B cell (primary cell): ENCODE measurements around the gene MMP11. TPM values are rescaled to one million over a fixed set of nuclear protein-coding genes. Genes with fewer than 3 reads are reported as not detected.
A peak's percentile ranks its signal among the peaks of the same experiment; 100 is the strongest.

Experiments
- ATAC-seq: fragments of 200-7000 bp; cut with Tn5 transposase; one replicate; pipeline ENCODE4 v1.10.0; 2021; ENCODE audit warnings: low read depth, mild to moderate bottlenecking, moderate number of reproducible peaks, moderate library complexity
- CTCF ChIA-PET: fragments of 350-600 bp; sonication (Branson Sonifier 250); formaldehyde crosslinking; loops from one replicate; lab custom pipeline; 2021; ENCODE audit warnings: antibody characterized with exemption, inconsistent platforms; lab: Charles Lee
- POLR2A ChIA-PET: fragments of 350-600 bp; sonication (Branson Sonifier 250); formaldehyde crosslinking; loops from one replicate; lab custom pipeline; 2021; ENCODE audit warnings: antibody characterized with exemption; lab: Charles Lee
- DNase-seq: peaks from one replicate; pipeline ENCODE4 v3.0.0; 2013
- H2AFZ ChIP-seq: 2 replicates; pipeline ENCODE4 v1.6.1; 2012; ENCODE audit warnings: mild to moderate bottlenecking, low read depth, low read length; ENCODE audit not compliant: insufficient read depth, poor library complexity, severe bottlenecking
- H3K27ac ChIP-seq, 2 donors: 1 replicate in 1 of 2; 2 replicates in 1 of 2; pipeline ENCODE4 v1.5.1; 2012 to 2013; ENCODE audit warnings: low read length in 2 of 2, mild to moderate bottlenecking in 2 of 2, moderate library complexity in 1 of 2
- H3K27me3 ChIP-seq, 4 experiments: fragments of 200-600 bp in 1 of 4; sonication (generic) in 1 of 4; replicated peaks in 1 of 4; 1 replicate in 2 of 4; 2 replicates in 2 of 4; pipeline versions ENCODE4 v1.6.1 to v1.7.0; 2013 to 2016; ENCODE audit warnings: low read length in 3 of 4, mild to moderate bottlenecking in 2 of 4, mixed read lengths in 1 of 4, moderate library complexity in 1 of 4; ENCODE audit not compliant: insufficient read depth in 4 of 4, control insufficient read depth in 3 of 4; ENCODE audit errors: control extremely low read depth in 1 of 4
- H3K36me3 ChIP-seq, 2 experiments: replicated peaks in 1 of 2; 1 replicate in 1 of 2; 2 replicates in 1 of 2; pipeline versions ENCODE4 v1.6.1 to v1.7.1; 2013; ENCODE audit warnings: low read length in 1 of 2; ENCODE audit not compliant: insufficient read depth in 2 of 2, control insufficient read depth in 1 of 2; ENCODE audit errors: control extremely low read depth in 1 of 2, extremely low read depth in 1 of 2
- H3K4me1 ChIP-seq, 2 donors: fragments of 200-600 bp in 1 of 2; sonication (generic) in 1 of 2; 1 replicate in 1 of 2; 2 replicates in 1 of 2; pipeline versions ENCODE4 v1.5.1 to v1.6.1; 2013 to 2017; ENCODE audit warnings: low read length in 2 of 2; ENCODE audit not compliant: control insufficient read depth in 2 of 2, insufficient read depth in 2 of 2
- H3K4me2 ChIP-seq: replicated peaks from 2 replicates; pipeline ENCODE3; 2012; ENCODE audit warnings: mild to moderate bottlenecking, low read depth, low read length; ENCODE audit not compliant: poor library complexity, severe bottlenecking
- H3K4me3 ChIP-seq, 5 experiments: fragments of 200-600 bp in 1 of 5; sonication (generic) in 1 of 5; 1 replicate in 3 of 5; 2 replicates in 2 of 5; pipeline versions ENCODE4 v1.5.1 to v1.7.0; 2011 to 2016; ENCODE audit warnings: low read length in 4 of 5, mild to moderate bottlenecking in 4 of 5, low read depth in 2 of 5, control low read depth in 1 of 5, moderate library complexity in 1 of 5; ENCODE audit not compliant: insufficient read depth in 1 of 5; ENCODE audit errors: control extremely low read depth in 1 of 5, extremely low read depth in 1 of 5
- H3K79me2 ChIP-seq: fragments of 200-600 bp; sonication (generic); one replicate; pipeline ENCODE4 v1.6.0; 2016; ENCODE audit warnings: low read length; ENCODE audit not compliant: control insufficient read depth, insufficient read depth
- H3K9ac ChIP-seq: fragments of 200-600 bp; sonication (generic); 2 replicates; pipeline ENCODE4 v1.6.1; 2017; ENCODE audit warnings: mild to moderate bottlenecking, low read length, moderate library complexity
- H3K9me3 ChIP-seq, 3 donors: one replicate each; pipeline versions ENCODE4 v1.6.1 to v1.7.1; 2013; ENCODE audit warnings: low read length in 2 of 3; ENCODE audit not compliant: control insufficient read depth in 2 of 3, insufficient read depth in 1 of 3; ENCODE audit errors: control extremely low read depth in 1 of 3
- H4K20me1 ChIP-seq: 2 replicates; pipeline ENCODE4 v1.6.0; 2012; ENCODE audit warnings: mild to moderate bottlenecking, low read length; ENCODE audit not compliant: insufficient read depth, control insufficient read depth, poor library complexity, severe bottlenecking
- H3K27ac Mint-ChIP-seq: one replicate; pipeline ENCODE4 v1.8.0; 2021; ENCODE audit warnings: mixed read lengths
- H3K27me3 Mint-ChIP-seq: one replicate; pipeline ENCODE4 v1.8.0; 2021; ENCODE audit warnings: mixed read lengths
- H3K4me1 Mint-ChIP-seq: one replicate; pipeline ENCODE4 v1.8.0; 2021; ENCODE audit warnings: mixed read lengths
- H3K4me3 Mint-ChIP-seq: one replicate; pipeline ENCODE4 v1.8.0; 2021; ENCODE audit warnings: mixed read lengths
- H3K9me3 Mint-ChIP-seq: one replicate; pipeline ENCODE4 v1.8.0; 2022; ENCODE audit warnings: mixed read lengths; ENCODE audit not compliant: insufficient read depth
- EZH2 ChIP-seq: IDR thresholded peaks from 2 replicates; pipeline ENCODE4 v1.6.1; 2012; ENCODE audit warnings: borderline replicate concordance, low read depth, mild to moderate bottlenecking, moderate library complexity, low read length; ENCODE audit not compliant: insufficient read depth, poor library complexity, severe bottlenecking
- WGBS: methylation state at CpG from one replicate; pipeline ENCODE4 v1.1.5; 2013; ENCODE audit warnings: missing lambda C conversion rate; ENCODE audit not compliant: insufficient coverage; 5-methylcytosine and 5-hydroxymethylcytosine counted together
- intact Hi-C: fragments of 100-400 bp; cut with micrococcal nuclease; formaldehyde crosslinking; loops from one replicate; pipeline ENCODE4 v1.10.0; 2022
- polyA plus RNA-seq: library from polyadenylated mRNA; depleted of rRNA; stranded (reverse); fragments of >200 nt; gene quantifications from 2 replicates; pipeline ENCODE4 v1.2.3, GENCODE V29; 2012
- total RNA-seq, 2 donors: library from RNA; stranded (reverse); fragments of 120-200 nt in 1 of 2; gene quantifications; 1 replicate in 1 of 2; 2 replicates in 1 of 2; pipeline versions ENCODE4 v1.2.3 to v1.2.4, GENCODE V29; 2013 to 2022
- TF ChIP-seq, protein P1 (sequence below): fragments of 200-600 bp; IDR thresholded peaks from one replicate; pipeline ENCODE4 v1.8.0; 2022; ENCODE audit warnings: antibody characterized with exemption, mild to moderate bottlenecking

The MMP11 gene
- total and polyA plus RNA-seq, 2 donors (not counting 1 experiment from before 2014, with no cell fraction given), result 11.6 to 19.0 TPM

GRCh38 chr22:23790819-23791737, 18.4 kb downstream of the MMP11 start:
- Histone ChIP-seq H3K9ac (no peak overlapping the region), H3K27ac (no peak overlapping the region), H3K79me2 (peaks cover 70% of the 10 kb centered on the region), H2AFZ (no peak overlapping the region), H3K36me3 (peaks cover 0 to 39% of the 10 kb centered on the region in 2 experiments), H3K4me1 (peaks cover 36 to 45% of the 10 kb centered on the region in 2 donors), H3K27me3 (no peaks in the 10 kb centered on the region), H4K20me1 (peaks cover 59% of the 10 kb centered on the region), H3K4me2 (no peak overlapping the region), H3K9me3 (no peaks in the 10 kb centered on the region), H3K4me3 (no peak overlapping the region)
- DNase-seq, result no peak
- TF ChIP-seq, protein P1, sequence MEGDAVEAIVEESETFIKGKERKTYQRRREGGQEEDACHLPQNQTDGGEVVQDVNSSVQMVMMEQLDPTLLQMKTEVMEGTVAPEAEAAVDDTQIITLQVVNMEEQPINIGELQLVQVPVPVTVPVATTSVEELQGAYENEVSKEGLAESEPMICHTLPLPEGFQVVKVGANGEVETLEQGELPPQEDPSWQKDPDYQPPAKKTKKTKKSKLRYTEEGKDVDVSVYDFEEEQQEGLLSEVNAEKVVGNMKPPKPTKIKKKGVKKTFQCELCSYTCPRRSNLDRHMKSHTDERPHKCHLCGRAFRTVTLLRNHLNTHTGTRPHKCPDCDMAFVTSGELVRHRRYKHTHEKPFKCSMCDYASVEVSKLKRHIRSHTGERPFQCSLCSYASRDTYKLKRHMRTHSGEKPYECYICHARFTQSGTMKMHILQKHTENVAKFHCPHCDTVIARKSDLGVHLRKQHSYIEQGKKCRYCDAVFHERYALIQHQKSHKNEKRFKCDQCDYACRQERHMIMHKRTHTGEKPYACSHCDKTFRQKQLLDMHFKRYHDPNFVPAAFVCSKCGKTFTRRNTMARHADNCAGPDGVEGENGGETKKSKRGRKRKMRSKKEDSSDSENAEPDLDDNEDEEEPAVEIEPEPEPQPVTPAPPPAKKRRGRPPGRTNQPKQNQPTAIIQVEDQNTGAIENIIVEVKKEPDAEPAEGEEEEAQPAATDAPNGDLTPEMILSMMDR, result no peak
- TF ChIP-seq EZH2, result no peak
- H3K9me3 Mint-ChIP-seq, result no peaks in the 10 kb centered on the region
- ChIA-PET POLR2A (no interaction called here), CTCF (no interaction called here)
- H3K4me3 Mint-ChIP-seq, result no peak overlapping the region
- H3K27ac Mint-ChIP-seq, result peak overlapping the region; percentile 37
- H3K27me3 Mint-ChIP-seq, result no peaks in the 10 kb centered on the region
- H3K4me1 Mint-ChIP-seq, result peaks cover 40% of the 10 kb centered on the region
- 96% methylated on average over 7 of the region's 11 CpGs for WGBS
- intact Hi-C loops, result no loop called here
- no peak for ATAC-seq
